WTC11 (cell line): ENCODE results near the gene KCNT1. TPM values are rescaled to one million over a fixed set of nuclear protein-coding genes. Genes with fewer than 3 reads are reported as not detected.

Source experiments
- ATAC-seq: fragments of 200-7000 bp; cut with Tn5 transposase; 2 replicates; pipeline ENCODE4 v1.10.0; 2021; ENCODE audit warnings: mild to moderate bottlenecking, moderate library complexity
- CTCF ChIA-PET: fragments of 300-600 bp; sonication (Branson Sonifier 250); formaldehyde crosslinking; loops from one replicate; lab custom pipeline; 2021; ENCODE audit warnings: antibody characterized with exemption; lab: Charles Lee
- POLR2A ChIA-PET: fragments of 350-600 bp; sonication (Branson Sonifier 250); formaldehyde crosslinking; loops from one replicate; lab custom pipeline; 2021; ENCODE audit warnings: antibody characterized with exemption; lab: Charles Lee
- DNase-seq: peaks from one replicate; pipeline ENCODE4 v3.0.0; 2021; ENCODE audit warnings: low spot score
- H3K27ac Mint-ChIP-seq: 2 replicates; pipeline ENCODE4 v1.8.0; 2021; ENCODE audit warnings: mixed read lengths
- H3K27me3 Mint-ChIP-seq: 2 replicates; pipeline ENCODE4 v1.8.0; 2021; ENCODE audit warnings: low read depth, mild to moderate bottlenecking, moderate library complexity, mixed read lengths
- H3K36me3 Mint-ChIP-seq: 2 replicates; pipeline ENCODE4 v1.8.0; 2021; ENCODE audit warnings: mixed read lengths
- H3K4me1 Mint-ChIP-seq: 2 replicates; pipeline ENCODE4 v1.8.0; 2022; ENCODE audit warnings: mixed read lengths
- H3K4me3 Mint-ChIP-seq: 2 replicates; pipeline ENCODE4 v1.8.0; 2021; ENCODE audit warnings: mild to moderate bottlenecking, moderate library complexity, mixed read lengths
- H3K9me3 Mint-ChIP-seq: 2 replicates; pipeline ENCODE4 v1.8.0; 2021; ENCODE audit warnings: mixed read lengths
- CREB1 ChIP-seq: sonication (generic); formaldehyde crosslinking; IDR thresholded peaks from 2 replicates; pipeline ENCODE4 v1.8.0; 2023; ENCODE audit warnings: mild to moderate bottlenecking, missing genetic modification reagents
- E2F5 ChIP-seq: sonication (generic); formaldehyde crosslinking; IDR thresholded peaks from 2 replicates; pipeline ENCODE4 v1.8.1; 2022; ENCODE audit warnings: mild to moderate bottlenecking, moderate library complexity, missing genetic modification reagents
- ELF4 ChIP-seq: sonication (generic); formaldehyde crosslinking; IDR thresholded peaks from 2 replicates; pipeline ENCODE4 v1.8.1; 2022; ENCODE audit warnings: low read depth, mild to moderate bottlenecking, moderate library complexity, missing genetic modification reagents
- ESRRA ChIP-seq: sonication (generic); formaldehyde crosslinking; IDR thresholded peaks from 2 replicates; pipeline ENCODE4 v1.8.1; 2022; ENCODE audit warnings: mild to moderate bottlenecking, missing genetic modification reagents, borderline replicate concordance
- FOXP4 ChIP-seq: sonication (generic); formaldehyde crosslinking; IDR thresholded peaks from 2 replicates; pipeline ENCODE4 v1.8.0; 2022; ENCODE audit warnings: mild to moderate bottlenecking, missing genetic modification reagents
- NR1H2 ChIP-seq: sonication (generic); formaldehyde crosslinking; IDR thresholded peaks from 2 replicates; pipeline ENCODE4 v1.9.0; 2021; ENCODE audit warnings: mild to moderate bottlenecking, moderate library complexity, missing genetic modification reagents
- PREB ChIP-seq: sonication (generic); formaldehyde crosslinking; IDR thresholded peaks from 2 replicates; pipeline ENCODE4 v1.8.1; 2022; ENCODE audit warnings: mild to moderate bottlenecking, missing genetic modification reagents, moderate library complexity, borderline replicate concordance
- PRRX2 ChIP-seq: fragments of 250-450 bp; sonication (Bioruptor Pico); IDR thresholded peaks from 2 replicates; pipeline ENCODE4 v1.8.0; 2021; ENCODE audit warnings: mild to moderate bottlenecking
- RELA ChIP-seq: sonication (generic); formaldehyde crosslinking; IDR thresholded peaks from 2 replicates; pipeline ENCODE4 v1.8.1; 2022; ENCODE audit warnings: missing genetic modification reagents, mild to moderate bottlenecking, borderline replicate concordance
- SP1 ChIP-seq: sonication (generic); formaldehyde crosslinking; conservative IDR thresholded peaks from 2 replicates; pipeline ENCODE4 v1.8.1; 2022; ENCODE audit warnings: missing genetic modification reagents
- STAT6 ChIP-seq: sonication (generic); formaldehyde crosslinking; conservative IDR thresholded peaks from 2 replicates; pipeline ENCODE4 v1.8.1; 2023; ENCODE audit warnings: mild to moderate bottlenecking, low read depth, missing genetic modification reagents, moderate library complexity
- USF2 ChIP-seq: sonication (generic); formaldehyde crosslinking; IDR thresholded peaks from 2 replicates; pipeline ENCODE4 v1.8.1; 2023; ENCODE audit warnings: mild to moderate bottlenecking, missing genetic modification reagents, moderate library complexity
- ZBTB21 ChIP-seq: sonication (generic); formaldehyde crosslinking; IDR thresholded peaks from 2 replicates; pipeline ENCODE4 v1.8.1; 2023; ENCODE audit warnings: mild to moderate bottlenecking, missing genetic modification reagents, borderline replicate concordance
- ZNF219 ChIP-seq: sonication (generic); formaldehyde crosslinking; IDR thresholded peaks from 2 replicates; pipeline ENCODE4 v1.8.0; 2023; ENCODE audit warnings: missing genetic modification reagents, mild to moderate bottlenecking, borderline replicate concordance
- ZNF317 ChIP-seq: sonication (generic); formaldehyde crosslinking; IDR thresholded peaks from 2 replicates; pipeline ENCODE4 v1.8.1; 2023; ENCODE audit warnings: low read depth, mild to moderate bottlenecking, moderate library complexity, missing genetic modification reagents, borderline replicate concordance
- ZNF423 ChIP-seq: fragments of 250-450 bp; sonication (Bioruptor Pico); IDR thresholded peaks from 2 replicates; pipeline ENCODE4 v2.1.2; 2022; ENCODE audit warnings: mild to moderate bottlenecking, moderate library complexity
- ZNF671 ChIP-seq: fragments of 250-450 bp; sonication (Bioruptor Pico); IDR thresholded peaks from 2 replicates; pipeline ENCODE4 v1.8.0; 2021; ENCODE audit warnings: mild to moderate bottlenecking
- total RNA-seq: library from RNA; stranded (reverse); gene quantifications from 3 replicates; pipeline ENCODE4 v1.2.3, GENCODE V29; 2021
- TF ChIP-seq, protein P1 (sequence below): sonication (generic); formaldehyde crosslinking; IDR thresholded peaks from 2 replicates; pipeline ENCODE4 v1.8.0; 2022; ENCODE audit warnings: mild to moderate bottlenecking, missing genetic modification reagents
- TF ChIP-seq, protein P2 (sequence below): sonication (generic); formaldehyde crosslinking; IDR thresholded peaks from 2 replicates; pipeline ENCODE4 v1.8.1; 2023; ENCODE audit warnings: mild to moderate bottlenecking, missing genetic modification reagents
- TF ChIP-seq, protein P3 (sequence below): sonication (generic); formaldehyde crosslinking; IDR thresholded peaks from 2 replicates; pipeline ENCODE4 v1.8.0; 2022; ENCODE audit warnings: mild to moderate bottlenecking, missing genetic modification reagents

KCNT1 gene
- total RNA-seq, 1 experiment from 2014 or later = 0.13 TPM

GRCh38 chr9:135786146-135786690, 84.2 kb downstream of the KCNT1 start:
- DNase-seq (no peak), ATAC-seq (peak; percentile 45)
- Mint-ChIP-seq H3K4me3 (no peak overlapping the region), H3K9me3 (no peaks in the 10 kb centered on the region), H3K36me3 (no peaks in the 10 kb centered on the region), H3K27ac (no peak overlapping the region), H3K4me1 (no peaks in the 10 kb centered on the region), H3K27me3 (no peaks in the 10 kb centered on the region)
- ChIA-PET CTCF (interaction anchor here (1.5 to 5.4 kb wide), 2 partner anchors 12 to 171 kb away, joined by 4 to 27 read pairs; no protein-coding TSS in a partner anchor), POLR2A (no interaction called here)
- no peak for TF ChIP-seq PREB (CRISPR knock-in tag)
- no peak for TF ChIP-seq ZNF317 (CRISPR knock-in tag)
- TF ChIP-seq, protein P1, sequence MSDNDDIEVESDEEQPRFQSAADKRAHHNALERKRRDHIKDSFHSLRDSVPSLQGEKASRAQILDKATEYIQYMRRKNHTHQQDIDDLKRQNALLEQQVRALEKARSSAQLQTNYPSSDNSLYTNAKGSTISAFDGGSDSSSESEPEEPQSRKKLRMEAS (CRISPR knock-in tag) = no peak
- no peak for TF ChIP-seq CREB1 (CRISPR knock-in tag)
- no peak for TF ChIP-seq ZBTB21
- no peak for TF ChIP-seq ZNF423

- ChIA-PET CTCF (interaction anchor here (0.7 to 5.4 kb wide), 5 partner anchors 10 to 264 kb away, joined by 3 to 27 read pairs (median 3); no protein-coding TSS in a partner anchor), POLR2A (no interaction called here)
- Mint-ChIP-seq H3K4me1 (no peaks in the 10 kb centered on the region), H3K36me3 (no peaks in the 10 kb centered on the region), H3K27ac (no peak overlapping the region; the same call in 1 of the 2 replicates), H3K9me3 (no peaks in the 10 kb centered on the region), H3K4me3 (no peak overlapping the region), H3K27me3 (no peaks in the 10 kb centered on the region)
- DNase-seq = no peak
- TF ChIP-seq, protein P2, sequence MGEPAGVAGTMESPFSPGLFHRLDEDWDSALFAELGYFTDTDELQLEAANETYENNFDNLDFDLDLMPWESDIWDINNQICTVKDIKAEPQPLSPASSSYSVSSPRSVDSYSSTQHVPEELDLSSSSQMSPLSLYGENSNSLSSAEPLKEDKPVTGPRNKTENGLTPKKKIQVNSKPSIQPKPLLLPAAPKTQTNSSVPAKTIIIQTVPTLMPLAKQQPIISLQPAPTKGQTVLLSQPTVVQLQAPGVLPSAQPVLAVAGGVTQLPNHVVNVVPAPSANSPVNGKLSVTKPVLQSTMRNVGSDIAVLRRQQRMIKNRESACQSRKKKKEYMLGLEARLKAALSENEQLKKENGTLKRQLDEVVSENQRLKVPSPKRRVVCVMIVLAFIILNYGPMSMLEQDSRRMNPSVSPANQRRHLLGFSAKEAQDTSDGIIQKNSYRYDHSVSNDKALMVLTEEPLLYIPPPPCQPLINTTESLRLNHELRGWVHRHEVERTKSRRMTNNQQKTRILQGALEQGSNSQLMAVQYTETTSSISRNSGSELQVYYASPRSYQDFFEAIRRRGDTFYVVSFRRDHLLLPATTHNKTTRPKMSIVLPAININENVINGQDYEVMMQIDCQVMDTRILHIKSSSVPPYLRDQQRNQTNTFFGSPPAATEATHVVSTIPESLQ (CRISPR knock-in tag) = no peak
- TF ChIP-seq, protein P3, sequence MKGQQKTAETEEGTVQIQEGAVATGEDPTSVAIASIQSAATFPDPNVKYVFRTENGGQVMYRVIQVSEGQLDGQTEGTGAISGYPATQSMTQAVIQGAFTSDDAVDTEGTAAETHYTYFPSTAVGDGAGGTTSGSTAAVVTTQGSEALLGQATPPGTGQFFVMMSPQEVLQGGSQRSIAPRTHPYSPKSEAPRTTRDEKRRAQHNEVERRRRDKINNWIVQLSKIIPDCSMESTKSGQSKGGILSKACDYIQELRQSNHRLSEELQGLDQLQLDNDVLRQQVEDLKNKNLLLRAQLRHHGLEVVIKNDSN (CRISPR knock-in tag) = no peak
- TF ChIP-seq ELF4 (CRISPR knock-in tag) = no peak
- TF ChIP-seq FOXP4 (CRISPR knock-in tag) = no peak
- TF ChIP-seq ZNF671 (CRISPR knock-in tag) = no peak
- TF ChIP-seq SP1 (CRISPR knock-in tag) = no peak
- no peak for TF ChIP-seq STAT6 (CRISPR knock-in tag)
- TF ChIP-seq PRRX2 (CRISPR knock-in tag) = no peak
- no peak for TF ChIP-seq ESRRA (CRISPR knock-in tag)
- TF ChIP-seq E2F5 = no peak
- TF ChIP-seq USF2 (CRISPR knock-in tag) = no peak
- TF ChIP-seq NR1H2 (CRISPR knock-in tag) = no peak
- no peak for TF ChIP-seq RELA (CRISPR knock-in tag)
- no peak for TF ChIP-seq ZNF219
- ATAC-seq = no peak
Observed at GRCh38 chr9:135787317-135787716, 85.3 kb downstream of the KCNT1 start.
